SK-N-SH treated with all-trans-retinoic acid at 6 μM for 48 hours (cell line): ENCODE measurements around the gene TGFBI.

Experiments
- ARNTL ChIP-seq: fragments of 450-650 bp; formaldehyde crosslinking; IDR thresholded peaks from 2 replicates; pipeline ENCODE4 v1.5.0; 2020; ENCODE audit warnings: low read depth, mild to moderate bottlenecking, moderate library complexity, borderline replicate concordance
- RARB ChIP-seq: fragments of 250-450 bp; sonication (Bioruptor Pico); IDR thresholded peaks from 2 replicates; pipeline ENCODE4 v1.8.0; 2021; ENCODE audit warnings: mild to moderate bottlenecking, moderate library complexity
- TCF4 ChIP-seq: fragments of 250-450 bp; sonication (Bioruptor Pico); IDR thresholded peaks from 2 replicates; pipeline ENCODE4 v1.8.0; 2021; ENCODE audit warnings: mild to moderate bottlenecking, moderate library complexity, borderline replicate concordance
- ZFP3 ChIP-seq: fragments of 250-450 bp; sonication (Bioruptor Pico); IDR thresholded peaks from 2 replicates; pipeline ENCODE4 v1.5.0; 2020; ENCODE audit warnings: mild to moderate bottlenecking, moderate library complexity
- ZNF8 ChIP-seq: fragments of 450-650 bp; formaldehyde crosslinking; IDR thresholded peaks from 2 replicates; pipeline ENCODE4 v1.5.0; 2020; ENCODE audit warnings: mild to moderate bottlenecking, moderate library complexity

DNA sequence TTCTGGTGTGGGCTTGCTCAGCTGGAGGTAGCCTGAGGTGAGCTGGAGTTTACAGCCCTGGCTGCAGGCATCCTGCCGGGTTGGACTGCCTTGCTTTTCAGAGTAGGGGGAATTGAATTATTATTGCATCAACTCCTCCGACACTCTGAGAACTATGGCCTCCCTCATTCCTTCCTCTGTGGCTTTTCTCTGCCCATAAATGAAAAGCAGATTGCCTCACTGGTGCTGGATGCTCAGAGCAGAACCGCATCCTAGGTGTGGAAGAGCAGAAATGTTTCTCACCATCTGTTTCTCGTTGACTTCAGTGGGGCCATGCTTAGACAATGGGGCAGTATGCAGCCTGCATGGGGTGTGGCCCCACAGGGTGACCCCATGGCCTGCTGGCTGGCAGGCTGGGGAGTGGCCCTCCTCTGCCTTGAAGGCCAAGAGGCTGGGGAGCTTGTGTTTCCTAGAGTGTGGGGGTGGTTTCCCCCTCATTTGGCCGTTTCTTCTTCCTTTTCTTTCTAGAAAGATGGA, 27.3 kb upstream of the TGFBI start:
- TF ChIP-seq TCF4 (CRISPR knock-in tag): peak; percentile 79; the same call in 1 of the 2 replicates
- no peak for TF ChIP-seq ZNF8 (CRISPR knock-in tag)
- TF ChIP-seq RARB (CRISPR knock-in tag): no peak
- TF ChIP-seq ARNTL (CRISPR knock-in tag): no peak
- TF ChIP-seq ZFP3 (CRISPR knock-in tag): no peak
